Astrocyte of the spinal cord (primary cell): ENCODE measurements around the gene ZNF439.
"Not testable (repeated sequence)": the region's sequence is repeated elsewhere in the genome, so short reads cannot be mapped to it uniquely, and the experiment has no call there.

ENCODE experiments used
- DNase-seq: peaks from one replicate; pipeline ENCODE4 v3.0.0; 2011; ENCODE audit warnings: low read depth, low spot score
- H3K4me3 ChIP-seq: 2 replicates; pipeline ENCODE4 v1.5.1; 2011; ENCODE audit warnings: low read depth, mild to moderate bottlenecking, low read length, moderate library complexity
- in situ Hi-C: cut with HindIII; loops from 2 replicates; pipeline ENCODE4 v1.10.0; 2017; ENCODE audit warnings: low sequenced_read_pairs
- TF ChIP-seq, protein P1 (sequence below): IDR thresholded peaks from 2 replicates; pipeline ENCODE4 v1.5.1; 2012; ENCODE audit warnings: low read depth, mild to moderate bottlenecking, low read length, inconsistent platforms

ZNF439 gene

DNA sequence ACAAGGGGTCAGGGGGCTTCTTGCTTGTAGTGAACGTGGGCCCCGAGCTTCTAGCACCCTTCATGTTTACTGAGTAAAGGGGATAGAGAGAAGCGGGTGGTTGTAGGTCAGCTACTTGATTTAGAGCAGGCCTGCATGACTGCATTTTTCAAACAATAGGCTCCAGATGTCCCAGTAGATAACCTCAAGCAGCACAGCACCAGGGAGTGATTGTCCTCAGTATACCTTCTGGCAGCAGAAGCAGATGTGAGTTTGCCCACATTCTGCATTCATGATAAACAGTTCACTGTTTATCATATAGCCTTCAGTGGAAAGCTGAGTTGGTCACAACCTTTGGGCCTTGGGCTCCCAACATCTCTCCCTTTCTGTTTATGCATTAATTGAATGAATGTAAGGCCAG is 4.8 kb downstream of the ZNF439 start:
- in situ Hi-C loops, result no loop called here
- no peak for DNase-seq
- TF ChIP-seq, protein P1, sequence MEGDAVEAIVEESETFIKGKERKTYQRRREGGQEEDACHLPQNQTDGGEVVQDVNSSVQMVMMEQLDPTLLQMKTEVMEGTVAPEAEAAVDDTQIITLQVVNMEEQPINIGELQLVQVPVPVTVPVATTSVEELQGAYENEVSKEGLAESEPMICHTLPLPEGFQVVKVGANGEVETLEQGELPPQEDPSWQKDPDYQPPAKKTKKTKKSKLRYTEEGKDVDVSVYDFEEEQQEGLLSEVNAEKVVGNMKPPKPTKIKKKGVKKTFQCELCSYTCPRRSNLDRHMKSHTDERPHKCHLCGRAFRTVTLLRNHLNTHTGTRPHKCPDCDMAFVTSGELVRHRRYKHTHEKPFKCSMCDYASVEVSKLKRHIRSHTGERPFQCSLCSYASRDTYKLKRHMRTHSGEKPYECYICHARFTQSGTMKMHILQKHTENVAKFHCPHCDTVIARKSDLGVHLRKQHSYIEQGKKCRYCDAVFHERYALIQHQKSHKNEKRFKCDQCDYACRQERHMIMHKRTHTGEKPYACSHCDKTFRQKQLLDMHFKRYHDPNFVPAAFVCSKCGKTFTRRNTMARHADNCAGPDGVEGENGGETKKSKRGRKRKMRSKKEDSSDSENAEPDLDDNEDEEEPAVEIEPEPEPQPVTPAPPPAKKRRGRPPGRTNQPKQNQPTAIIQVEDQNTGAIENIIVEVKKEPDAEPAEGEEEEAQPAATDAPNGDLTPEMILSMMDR, result no peak
- H3K4me3 ChIP-seq, result no peak overlapping the region

DNA sequence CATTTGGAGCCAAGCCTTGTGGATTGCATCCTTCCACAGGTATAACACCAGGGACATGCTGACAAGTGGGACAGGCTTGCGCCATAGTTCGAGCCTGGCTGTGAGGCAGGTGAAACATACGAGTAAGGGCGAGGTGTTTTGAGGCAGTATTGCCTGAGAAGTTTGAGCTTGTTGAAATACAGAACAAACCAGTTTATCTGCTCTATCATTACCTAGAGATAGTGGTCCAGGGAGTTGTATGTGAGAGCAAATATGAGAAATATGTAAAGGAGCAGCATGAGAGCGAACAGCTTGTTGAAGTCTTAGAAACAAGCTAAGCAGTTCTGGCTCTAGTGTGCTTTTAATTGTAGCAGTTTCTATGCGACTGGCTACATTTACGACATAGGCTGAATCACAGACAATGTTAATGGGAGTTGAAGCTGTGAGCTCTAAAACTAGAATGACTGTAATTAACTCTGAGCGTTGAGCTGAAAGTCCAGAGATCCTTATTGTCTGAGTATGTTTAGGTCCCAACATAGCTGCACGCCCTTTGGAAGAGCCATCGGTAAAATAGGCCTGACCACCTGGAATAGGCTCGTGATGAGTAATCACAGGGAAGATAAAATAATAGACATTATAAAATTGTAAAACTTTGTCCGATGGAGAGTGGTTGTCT is 8.2 kb downstream of the ZNF439 start:
- DNase-seq, result no peak
- in situ Hi-C loops, result no loop called here
- TF ChIP-seq, protein P1, result no peak
- no peak overlapping the region for H3K4me3 ChIP-seq

DNA sequence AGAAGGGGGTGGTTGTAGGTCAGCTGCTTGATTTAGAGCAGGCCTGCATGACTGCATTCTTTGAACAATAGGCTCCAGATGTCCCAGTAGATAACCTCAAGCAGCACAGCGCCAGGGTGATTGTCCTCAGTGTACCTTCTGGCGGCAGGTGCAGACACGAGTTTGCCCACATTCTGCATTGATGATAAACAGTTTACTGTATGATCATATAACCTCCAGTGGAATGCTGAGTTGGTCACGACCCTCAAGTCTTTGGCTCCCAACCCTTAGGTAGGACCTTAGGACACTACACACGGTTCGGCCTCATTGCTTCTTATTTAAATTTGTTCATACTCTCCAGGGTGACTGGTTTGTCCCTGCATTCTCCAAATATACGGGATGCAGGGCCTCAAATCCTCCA is 12.2 kb downstream of the ZNF439 start:
- H3K4me3 ChIP-seq, result no peak overlapping the region
- DNase-seq, result no peak
- TF ChIP-seq, protein P1, result no peak
- in situ Hi-C loops, result no loop called here

DNA sequence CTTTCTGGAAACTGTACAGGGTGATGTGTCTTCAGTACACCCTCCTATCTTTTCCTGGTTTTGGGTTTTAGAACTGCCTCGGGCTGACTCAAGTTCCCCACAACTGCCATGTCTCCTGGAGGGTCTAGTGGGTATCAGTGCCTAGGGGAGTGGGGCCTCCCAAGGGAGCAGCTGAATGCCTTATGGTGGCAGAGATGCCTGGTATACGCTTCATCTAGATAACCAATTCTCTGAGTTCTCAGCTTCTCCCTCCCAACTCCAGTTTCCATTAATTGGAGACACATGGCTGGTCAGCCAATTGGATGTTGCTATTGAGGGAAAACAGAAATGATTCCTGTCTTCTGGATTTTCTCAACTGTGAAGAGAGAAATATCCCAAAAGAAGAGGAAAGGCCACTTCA is 12.8 kb downstream of the ZNF439 start:
- TF ChIP-seq, protein P1, result no peak
- in situ Hi-C loops, result no loop called here
- no peak overlapping the region for H3K4me3 ChIP-seq
- DNase-seq, result no peak

DNA sequence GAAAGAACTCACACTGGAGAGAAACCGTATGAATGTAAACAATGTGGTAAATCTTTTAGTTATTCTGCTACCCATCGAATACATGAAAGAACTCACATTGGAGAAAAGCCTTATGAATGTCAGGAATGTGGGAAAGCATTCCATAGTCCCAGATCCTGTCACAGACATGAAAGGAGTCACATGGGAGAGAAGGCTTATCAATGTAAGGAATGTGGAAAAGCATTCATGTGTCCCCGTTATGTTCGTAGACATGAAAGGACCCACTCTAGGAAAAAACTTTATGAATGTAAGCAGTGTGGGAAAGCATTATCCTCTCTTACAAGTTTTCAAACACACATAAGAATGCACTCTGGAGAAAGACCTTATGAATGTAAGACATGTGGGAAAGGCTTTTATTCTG is 19.2 kb downstream of the ZNF439 start:
- in situ Hi-C loops, H3K4me3 ChIP-seq, DNase-seq: not testable (repeated sequence)

DNA sequence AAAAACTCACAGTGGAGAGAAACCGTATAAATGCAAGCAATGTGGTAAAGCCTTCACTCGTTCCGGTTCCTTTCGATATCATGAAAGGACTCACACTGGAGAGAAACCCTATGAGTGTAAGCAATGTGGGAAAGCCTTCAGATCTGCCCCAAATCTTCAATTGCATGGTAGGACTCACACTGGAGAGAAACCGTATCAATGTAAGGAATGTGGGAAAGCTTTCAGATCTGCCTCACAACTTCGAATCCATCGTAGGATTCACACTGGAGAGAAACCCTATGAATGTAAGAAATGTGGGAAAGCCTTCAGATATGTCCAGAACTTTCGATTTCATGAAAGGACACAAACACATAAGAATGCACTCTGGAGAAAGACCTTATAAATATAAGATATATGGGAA is 19.7 kb downstream of the ZNF439 start:
- no peak overlapping the region for H3K4me3 ChIP-seq
- no peak for DNase-seq
- TF ChIP-seq, protein P1, result no peak
- in situ Hi-C loops, result no loop called here

DNA sequence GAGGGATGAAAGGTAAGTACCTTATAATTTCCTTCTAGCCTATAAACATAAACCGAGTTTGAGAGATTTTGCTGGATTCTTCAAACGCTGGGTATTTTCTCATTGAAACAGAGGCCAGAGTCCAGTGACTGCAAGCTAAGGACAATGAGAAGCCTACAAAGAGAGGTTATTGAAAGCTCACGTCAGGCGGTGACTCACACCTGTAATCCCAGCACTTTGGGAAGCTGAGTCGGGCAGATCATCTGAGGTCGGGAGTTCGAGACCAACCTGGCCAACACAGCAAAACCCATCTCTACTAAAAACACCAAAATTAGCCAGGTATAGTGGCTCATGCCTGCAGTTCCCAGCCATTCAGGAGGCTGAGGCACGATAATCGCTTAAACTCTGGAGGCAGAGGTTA is 24.1 kb downstream of the ZNF439 start:
- no peak for DNase-seq
- TF ChIP-seq, protein P1, result no peak
- in situ Hi-C loops, result no loop called here
- H3K4me3 ChIP-seq, result no peak overlapping the region
